DOHH2 (cell line): ENCODE measurements around the gene MUC3A.
"Not testable (repeated sequence)": the region's sequence is repeated elsewhere in the genome, so short reads cannot be mapped to it uniquely, and the experiment has no call there.

Source experiments
- H3F3A ChIP-seq: fragments of 200-600 bp; sonication (generic), shearing (Covaris generic); 2 replicates; pipeline ENCODE4 v1.6.0; 2016; ENCODE audit warnings: antibody characterized with exemption, mild to moderate bottlenecking; ENCODE audit not compliant: control insufficient read depth, insufficient read depth
- H3K27ac ChIP-seq: fragments of 200-600 bp; sonication (generic); 2 replicates; pipeline ENCODE4 v1.5.1; 2014; ENCODE audit warnings: low read depth, mild to moderate bottlenecking, low read length, moderate library complexity
- H3K27me3 ChIP-seq: fragments of 200-600 bp; sonication (generic); 2 replicates; pipeline ENCODE4 v1.6.1; 2014; ENCODE audit warnings: mild to moderate bottlenecking, low read length, mixed read lengths; ENCODE audit not compliant: control insufficient read depth
- H3K36me3 ChIP-seq: fragments of 200-600 bp; sonication (generic); 2 replicates; pipeline ENCODE4 v1.6.1; 2014; ENCODE audit warnings: mild to moderate bottlenecking, low read length, moderate library complexity, mixed read lengths; ENCODE audit not compliant: control insufficient read depth
- H3K4me1 ChIP-seq: fragments of 200-600 bp; sonication (generic); 2 replicates; pipeline ENCODE4 v1.6.1; 2014; ENCODE audit warnings: mild to moderate bottlenecking, low read length, mixed read lengths; ENCODE audit not compliant: control insufficient read depth
- H3K4me2 ChIP-seq: fragments of 200-600 bp; sonication (generic); 2 replicates; pipeline ENCODE4 v1.6.0; 2014; ENCODE audit warnings: mild to moderate bottlenecking, low read length, moderate library complexity
- H3K4me3 ChIP-seq: fragments of 200-600 bp; sonication (generic); 2 replicates; pipeline ENCODE4 v1.5.1; 2014; ENCODE audit warnings: mild to moderate bottlenecking, low read length, mixed read lengths
- H3K79me2 ChIP-seq: fragments of 200-600 bp; sonication (generic); 2 replicates; pipeline ENCODE4 v1.6.1; 2014; ENCODE audit warnings: mild to moderate bottlenecking, low read length, mixed read lengths; ENCODE audit not compliant: control insufficient read depth
- H3K9me2 ChIP-seq: fragments of 200-600 bp; sonication (generic); replicated peaks from 2 replicates; pipeline ENCODE4 v1.6.1; 2014; ENCODE audit warnings: mild to moderate bottlenecking, low read length, mixed read lengths; ENCODE audit not compliant: control insufficient read depth
- H3K9me3 ChIP-seq: fragments of 200-600 bp; sonication (generic); 2 replicates; pipeline ENCODE4 v1.6.1; 2014; ENCODE audit warnings: antibody characterized with exemption, low read length, mixed read lengths; ENCODE audit not compliant: control insufficient read depth, insufficient read depth
- H4K20me1 ChIP-seq: fragments of 200-600 bp; sonication (generic); 2 replicates; pipeline ENCODE4 v1.6.0; 2014; ENCODE audit warnings: low read depth, mild to moderate bottlenecking, antibody characterized with exemption, low read length, moderate library complexity; ENCODE audit not compliant: control insufficient read depth, insufficient read depth
- EZH2phosphoT487 ChIP-seq: fragments of 200-600 bp; sonication (generic); IDR thresholded peaks from 2 replicates; pipeline ENCODE4 v1.6.1; 2017; ENCODE audit warnings: borderline replicate concordance, mild to moderate bottlenecking, antibody characterized with exemption, low read length, moderate library complexity, mixed read lengths
- TF ChIP-seq, protein P1 (sequence below): fragments of 200-600 bp; sonication (generic); IDR thresholded peaks from one replicate; pipeline ENCODE4 v1.5.1; 2014; ENCODE audit warnings: antibody characterized with exemption, mild to moderate bottlenecking, low read depth, low read length; ENCODE audit not compliant: poor library complexity, severe bottlenecking

The MUC3A gene

DNA sequence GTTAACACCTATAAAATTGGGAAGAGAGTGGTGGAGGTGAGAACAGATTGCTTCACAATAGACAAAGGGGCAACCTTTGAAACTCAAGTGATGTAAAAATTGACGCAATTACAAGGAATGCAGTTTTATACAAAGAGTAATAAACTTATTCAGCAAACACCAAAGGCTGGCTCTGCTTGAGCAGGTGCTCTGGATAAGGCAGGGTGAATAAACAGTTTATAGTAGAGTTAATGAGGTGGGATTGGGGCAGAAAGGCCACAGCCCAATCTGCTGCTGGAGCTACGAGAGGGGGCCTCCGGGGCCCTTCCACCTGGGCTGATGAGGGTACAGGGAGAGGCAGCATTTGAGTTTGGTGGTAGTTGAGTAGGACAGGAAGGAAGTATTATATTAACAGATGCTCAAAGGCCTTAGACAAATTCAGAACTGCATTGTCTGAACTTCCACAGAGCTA is 26.1 kb downstream of the MUC3A start:
- no peaks in the 10 kb centered on the region for H3F3A ChIP-seq
- no peak for TF ChIP-seq EZH2phosphoT487
- TF ChIP-seq, protein P1, sequence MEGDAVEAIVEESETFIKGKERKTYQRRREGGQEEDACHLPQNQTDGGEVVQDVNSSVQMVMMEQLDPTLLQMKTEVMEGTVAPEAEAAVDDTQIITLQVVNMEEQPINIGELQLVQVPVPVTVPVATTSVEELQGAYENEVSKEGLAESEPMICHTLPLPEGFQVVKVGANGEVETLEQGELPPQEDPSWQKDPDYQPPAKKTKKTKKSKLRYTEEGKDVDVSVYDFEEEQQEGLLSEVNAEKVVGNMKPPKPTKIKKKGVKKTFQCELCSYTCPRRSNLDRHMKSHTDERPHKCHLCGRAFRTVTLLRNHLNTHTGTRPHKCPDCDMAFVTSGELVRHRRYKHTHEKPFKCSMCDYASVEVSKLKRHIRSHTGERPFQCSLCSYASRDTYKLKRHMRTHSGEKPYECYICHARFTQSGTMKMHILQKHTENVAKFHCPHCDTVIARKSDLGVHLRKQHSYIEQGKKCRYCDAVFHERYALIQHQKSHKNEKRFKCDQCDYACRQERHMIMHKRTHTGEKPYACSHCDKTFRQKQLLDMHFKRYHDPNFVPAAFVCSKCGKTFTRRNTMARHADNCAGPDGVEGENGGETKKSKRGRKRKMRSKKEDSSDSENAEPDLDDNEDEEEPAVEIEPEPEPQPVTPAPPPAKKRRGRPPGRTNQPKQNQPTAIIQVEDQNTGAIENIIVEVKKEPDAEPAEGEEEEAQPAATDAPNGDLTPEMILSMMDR: no peak
- H3K27me3 ChIP-seq: peaks cover 17% of the 10 kb centered on the region; the same call in 1 of the 2 replicates
- H3K4me1 ChIP-seq: no peaks in the 10 kb centered on the region
- H3K4me2 ChIP-seq: no peak overlapping the region
- no peak overlapping the region for H3K27ac ChIP-seq
- H4K20me1 ChIP-seq: no peaks in the 10 kb centered on the region
- no peaks in the 10 kb centered on the region for H3K36me3 ChIP-seq
- no peaks in the 10 kb centered on the region for H3K9me2 ChIP-seq
- H3K4me3 ChIP-seq: no peak overlapping the region
- no peaks in the 10 kb centered on the region for H3K79me2 ChIP-seq
- no peaks in the 10 kb centered on the region for H3K9me3 ChIP-seq

DNA sequence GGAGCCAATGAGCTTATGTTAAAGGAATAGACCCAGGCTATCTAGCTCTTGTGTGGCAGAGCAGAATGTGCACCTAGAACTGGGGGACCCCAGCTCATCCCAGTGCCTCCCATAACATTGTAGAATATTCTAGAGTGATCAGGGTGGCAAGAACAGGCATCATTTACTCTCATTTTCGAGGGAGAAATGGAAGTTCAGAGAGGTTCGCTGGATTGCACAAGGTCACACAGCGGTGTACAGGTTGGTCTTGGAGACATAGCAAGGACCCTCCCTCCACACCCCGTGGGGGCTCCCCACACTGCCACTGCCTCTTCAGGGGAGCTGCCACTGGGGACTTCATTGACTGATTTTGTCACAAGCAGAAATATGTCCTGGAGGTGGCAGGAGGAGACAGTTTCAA is 29.0 kb downstream of the MUC3A start:
- H3K36me3 ChIP-seq: no peaks in the 10 kb centered on the region
- H3F3A ChIP-seq: no peaks in the 10 kb centered on the region
- H3K4me2 ChIP-seq: no peak overlapping the region
- H3K79me2 ChIP-seq: no peaks in the 10 kb centered on the region
- H3K9me3 ChIP-seq: no peaks in the 10 kb centered on the region
- H3K27me3 ChIP-seq: peaks cover 4% of the 10 kb centered on the region; the same call in 1 of the 2 replicates
- no peaks in the 10 kb centered on the region for H3K4me1 ChIP-seq
- no peaks in the 10 kb centered on the region for H4K20me1 ChIP-seq
- no peak overlapping the region for H3K4me3 ChIP-seq
- H3K9me2 ChIP-seq: no peaks in the 10 kb centered on the region
- TF ChIP-seq, protein P1: no peak
- TF ChIP-seq EZH2phosphoT487: no peak
- no peak overlapping the region for H3K27ac ChIP-seq

DNA sequence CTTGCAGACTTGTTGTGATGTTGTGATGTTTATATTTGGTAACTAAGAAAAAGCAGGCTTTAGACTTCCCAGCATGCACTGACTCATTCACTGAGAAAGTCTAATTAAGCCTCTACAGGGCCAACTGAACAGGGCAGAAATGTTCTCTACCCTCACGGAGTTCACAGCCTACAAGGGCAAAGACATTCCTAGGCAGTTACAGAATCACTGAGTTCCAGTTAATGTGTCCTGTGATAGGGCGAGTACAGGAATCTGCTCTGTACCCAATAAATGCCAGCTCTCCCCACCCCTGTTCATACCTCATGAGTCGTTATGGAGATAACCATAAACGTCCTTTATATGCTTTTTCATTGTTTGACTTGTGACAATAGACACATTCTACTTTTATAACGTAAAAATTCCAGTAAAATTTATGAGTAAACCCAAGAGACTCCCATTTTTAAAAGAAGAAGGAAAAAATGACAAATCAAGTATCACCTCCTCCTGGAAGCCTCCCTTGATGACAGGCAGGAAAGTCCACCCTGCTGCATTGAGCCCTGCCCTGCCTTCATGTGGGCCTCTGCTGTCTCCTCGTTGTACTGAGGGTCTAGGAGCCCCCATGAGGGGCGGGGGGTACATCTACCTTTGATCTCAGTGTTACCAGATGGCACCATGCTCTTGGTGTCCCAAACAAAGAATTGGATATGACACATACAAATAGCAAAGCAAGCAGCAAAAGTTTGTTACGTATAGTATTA is 34.3 kb downstream of the MUC3A start:
- TF ChIP-seq EZH2phosphoT487: no peak
- TF ChIP-seq, protein P1: no peak
- H3K36me3 ChIP-seq: no peaks in the 10 kb centered on the region

DNA sequence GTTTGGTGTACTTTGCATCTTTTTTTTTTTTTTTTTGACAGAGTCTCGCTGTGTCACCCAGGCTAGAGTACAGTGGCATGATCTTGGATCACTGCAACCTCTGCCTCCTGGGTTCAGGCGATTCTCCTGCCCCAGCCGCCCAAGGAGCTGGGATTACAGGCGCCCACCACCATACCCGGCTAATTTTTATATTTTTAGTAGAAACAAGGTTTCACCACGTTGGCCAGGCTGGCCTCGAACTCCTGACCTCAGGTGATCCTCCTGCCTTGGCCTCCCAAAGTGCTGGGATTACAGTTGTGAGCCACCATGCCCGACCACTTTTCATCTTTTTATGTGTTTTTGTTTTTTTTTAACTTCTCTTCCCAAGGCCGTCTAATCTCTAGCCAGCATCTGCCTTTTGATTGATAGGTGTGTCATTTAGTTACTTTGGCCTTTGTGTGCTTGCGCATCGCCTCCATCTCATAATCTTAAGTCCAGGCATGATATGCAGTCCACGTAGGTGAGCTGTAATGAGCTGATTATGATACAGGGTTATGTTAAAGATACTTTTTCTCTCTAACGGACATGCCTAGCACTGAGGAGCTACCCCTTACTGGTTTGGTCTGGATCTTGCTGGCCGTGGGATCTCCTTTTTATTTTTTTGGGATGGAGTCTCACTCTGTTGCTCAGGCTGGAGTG is 35.0 kb downstream of the MUC3A start:
- H4K20me1 ChIP-seq, H3K9me2 ChIP-seq, H3K27me3 ChIP-seq, H3K36me3 ChIP-seq, H3K9me3 ChIP-seq, H3K4me1 ChIP-seq, H3K27ac ChIP-seq, H3F3A ChIP-seq, H3K79me2 ChIP-seq, H3K4me2 ChIP-seq, H3K4me3 ChIP-seq: not testable (repeated sequence)

More for the DNA sequence above, 34.3 kb downstream of the MUC3A start:
- Histone ChIP-seq H3K79me2 (no peaks in the 10 kb centered on the region), H3K4me1 (no peaks in the 10 kb centered on the region), H3K9me2 (no peaks in the 10 kb centered on the region), H3K4me3 (no peak overlapping the region), H3K4me2 (no peak overlapping the region), H3K9me3 (no peaks in the 10 kb centered on the region), H3F3A (no peaks in the 10 kb centered on the region), H4K20me1 (no peaks in the 10 kb centered on the region), H3K27ac (no peak overlapping the region), H3K27me3 (no peaks in the 10 kb centered on the region)

DNA sequence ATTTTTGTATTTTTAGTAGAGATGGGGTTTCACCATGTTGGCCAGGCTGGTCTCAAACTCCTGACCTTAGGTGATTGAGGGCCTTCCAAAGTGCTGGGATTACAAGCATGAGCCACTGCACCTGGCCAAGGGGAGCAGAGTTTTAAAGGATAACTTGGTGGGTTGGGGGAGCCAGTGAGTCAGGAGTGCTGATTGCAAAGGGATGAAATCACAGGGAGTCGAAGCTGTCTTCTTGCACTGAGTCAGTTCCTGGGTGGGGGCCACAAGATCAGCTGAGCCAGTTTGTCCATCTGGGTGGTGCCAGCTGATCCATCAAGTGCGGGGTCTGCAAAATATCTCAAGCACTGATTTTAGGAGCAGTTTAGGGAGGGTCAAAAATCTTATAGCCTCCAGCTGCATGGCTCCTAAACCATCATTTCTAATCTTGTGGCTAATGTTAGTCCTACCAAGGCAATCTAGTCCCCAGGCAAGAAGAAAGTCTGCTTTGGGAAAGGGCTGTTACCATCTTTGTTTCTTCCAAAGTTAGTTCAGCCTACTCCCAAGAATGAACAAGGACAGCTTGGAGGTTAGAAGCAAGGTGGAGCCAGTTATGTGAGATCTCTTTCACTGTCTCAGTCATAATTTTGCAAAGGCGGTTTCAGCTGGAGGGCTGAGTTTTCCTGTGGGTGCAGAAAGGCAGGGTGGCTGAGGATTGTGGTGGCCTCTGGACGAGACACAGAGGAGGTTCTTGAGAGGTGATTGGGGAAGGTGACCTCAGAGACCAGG is 35.9 kb downstream of the MUC3A start:
- not testable (repeated sequence) for H3K79me2 ChIP-seq, H3K4me2 ChIP-seq, H3K27me3 ChIP-seq, H4K20me1 ChIP-seq, H3K4me3 ChIP-seq, H3F3A ChIP-seq, H3K4me1 ChIP-seq, H3K36me3 ChIP-seq, H3K9me2 ChIP-seq, H3K9me3 ChIP-seq, H3K27ac ChIP-seq
